GM21367 (cell line): Measurements from ENCODE around the gene RASL11B.

Source experiments
- ATAC-seq: cut with Tn5 transposase; IDR thresholded peaks from one replicate; pipeline ENCODE4 v1.9.1; 2021; ENCODE audit not compliant: unreplicated experiment

The RASL11B gene

GRCh38 chr4:52870225-52870624, 8.1 kb downstream of the RASL11B start:
- ATAC-seq: no peak

- no peak for ATAC-seq
These were observed 11.1 kb downstream of the RASL11B start for GRCh38 chr4:52873191-52873590.

- no peak for ATAC-seq
These were observed 11.8 kb downstream of the RASL11B start for GRCh38 chr4:52873861-52874343.

- no peak for ATAC-seq
These were observed 12.8 kb downstream of the RASL11B start for GRCh38 chr4:52874948-52875347.

GRCh38 chr4:52876069-52876468, 14.0 kb downstream of the RASL11B start:
- ATAC-seq: no peak

- no peak for ATAC-seq
These were observed 14.9 kb downstream of the RASL11B start for GRCh38 chr4:52877036-52877435.

- no peak for ATAC-seq
These were observed 15.6 kb downstream of the RASL11B start for GRCh38 chr4:52877694-52878093.

GRCh38 chr4:52879471-52879870, 17.4 kb downstream of the RASL11B start:
- ATAC-seq: no peak

- ATAC-seq: no peak
These were observed 18.9 kb downstream of the RASL11B start for GRCh38 chr4:52880994-52881393.

- no peak for ATAC-seq
These were observed 21.1 kb downstream of the RASL11B start for GRCh38 chr4:52883183-52883621.

GRCh38 chr4:52883707-52884669, 21.9 kb downstream of the RASL11B start:
- no peak for ATAC-seq

- ATAC-seq: no peak
These were observed 22.9 kb downstream of the RASL11B start for GRCh38 chr4:52884994-52885393.

- ATAC-seq: no peak
These were observed 27.2 kb downstream of the RASL11B start for GRCh38 chr4:52889354-52889753.

- no peak for ATAC-seq
These were observed 27.8 kb downstream of the RASL11B start for GRCh38 chr4:52889778-52890520.

- no peak for ATAC-seq
These were observed 28.3 kb downstream of the RASL11B start for GRCh38 chr4:52890521-52890791.

GRCh38 chr4:52891743-52892142, 29.6 kb downstream of the RASL11B start:
- no peak for ATAC-seq

- ATAC-seq: no peak
These were observed 30.8 kb downstream of the RASL11B start for GRCh38 chr4:52892880-52893279.

GRCh38 chr4:52894443-52894842, 32.3 kb downstream of the RASL11B start:
- no peak for ATAC-seq

GRCh38 chr4:52903273-52903672, 41.2 kb downstream of the RASL11B start:
- ATAC-seq: no peak

GRCh38 chr4:52904421-52904820, 42.3 kb downstream of the RASL11B start:
- ATAC-seq: no peak

GRCh38 chr4:52907510-52907909, 45.4 kb downstream of the RASL11B start:
- no peak for ATAC-seq

- ATAC-seq: no peak
These were observed 48.0 kb downstream of the RASL11B start for GRCh38 chr4:52910115-52910514.
